ENCODE data around the gene RALGPS2. TPM values are rescaled to one million over a fixed set of nuclear protein-coding genes. Genes with fewer than 3 reads are reported as not detected.

RALGPS2 gene
- total and polyA plus RNA-seq, 9 of the 15 experiments (the other 6 are each of a cell fraction or from before 2014, with no cell fraction given): 0.28 to 6.5 (median 2.6) TPM

DNA sequence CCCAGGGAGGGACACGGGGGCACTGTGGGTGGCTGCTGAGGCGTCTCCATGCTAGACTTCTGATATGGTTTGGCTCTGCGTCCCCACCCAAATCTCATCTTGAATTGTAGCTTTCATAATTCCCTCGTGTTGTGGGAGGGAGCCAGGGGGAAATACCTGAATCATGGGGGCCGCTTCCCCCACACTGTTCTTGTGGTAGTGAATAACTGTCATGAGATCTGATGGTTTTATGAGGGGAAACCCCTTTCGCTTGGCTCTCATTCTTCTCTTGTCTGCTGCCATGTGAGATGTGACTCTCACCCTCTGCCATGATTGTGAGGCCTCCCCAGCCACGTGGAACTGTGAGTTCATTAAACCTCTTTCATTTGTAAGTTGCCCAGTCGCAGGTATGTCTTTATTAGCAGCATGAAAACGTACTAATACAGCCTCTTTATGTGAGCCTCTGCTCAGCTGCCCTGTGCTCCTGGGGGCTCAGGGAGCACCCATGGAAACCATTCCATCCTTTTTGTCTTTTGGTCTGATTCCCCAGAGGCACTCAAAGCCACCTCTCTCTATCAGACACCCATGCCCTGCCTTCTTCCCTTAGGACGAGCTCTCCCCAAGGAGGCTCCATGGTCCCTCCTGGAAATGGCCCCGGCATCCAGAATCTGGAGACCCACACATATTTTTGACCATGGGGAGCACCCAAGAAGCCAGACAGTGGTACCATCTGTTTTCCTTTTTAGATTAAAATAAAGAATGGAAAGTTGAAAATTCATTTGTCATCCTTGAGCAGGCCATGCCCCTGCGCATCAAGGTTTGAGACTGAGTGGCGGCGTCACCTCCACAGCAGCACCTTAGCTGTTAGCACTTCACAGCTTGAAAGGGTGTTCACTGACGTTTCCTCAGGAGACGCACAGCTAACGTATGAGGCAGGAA, 234.8 kb downstream of the RALGPS2 start:
- BruUV-seq (replicated peaks): no TSS peak
- Histone ChIP-seq H3K27ac (ENCODE audit: extremely low read depth, low read depth, low read length) (no peak overlapping the region), H3K9me3 (replicated peaks; ENCODE audit: control insufficient read depth, insufficient read depth, low read depth, low read length) (no peaks in the 10 kb centered on the region), H3K9ac (ENCODE audit: insufficient read depth in 1 of 2, low read depth in 2 of 2, low read length in 2 of 2) (no peak overlapping the region), H3K4me2 (ENCODE audit: insufficient read depth, low read length) (no peak overlapping the region), H3K9me1 (ENCODE audit: control insufficient read depth, insufficient read depth, low read length) (no peaks in the 10 kb centered on the region), H3K4me1 (replicated peaks in 1 of 2; ENCODE audit: control insufficient read depth in 2 of 2, insufficient read depth in 2 of 2, low read length in 2 of 2) (peaks cover 0 to 3% of the 10 kb centered on the region in 2 experiments; a peak in 2 of 5 replicates), H3K36me3 (ENCODE audit: control insufficient read depth, insufficient read depth, low read length) (no peaks in the 10 kb centered on the region), H3K4me3 (no peak overlapping the region), H4K20me1 (replicated peaks; ENCODE audit: control insufficient read depth, insufficient read depth, low read length) (0 out of 2 replicates have a peak, but pooled peaks cover 3% of the 10 kb centered on the region), H3K27me3 (ENCODE audit: control insufficient read depth in 2 of 2, insufficient read depth in 2 of 2, low read length in 2 of 2) (peaks cover 20 to 51% of the 10 kb centered on the region in 2 experiments), H3K79me2 (ENCODE audit: control insufficient read depth, insufficient read depth, low read length) (no peaks in the 10 kb centered on the region), H2AFZ (ENCODE audit: low read depth, low read length) (no peak overlapping the region)
- ChIA-PET POLR2A (no interaction called here), CTCF (ENCODE audit: low intra/inter-chr PET ratio) (no interaction called here)
- no peak for TF ChIP-seq ZNF3 (CRISPR knock-in tag; IDR thresholded peaks at IDR 0.05)
- no peak for TF ChIP-seq YY1 (IDR thresholded peaks at IDR 0.05; ENCODE audit: borderline replicate concordance in 1 of 3, control insufficient read depth in 1 of 3, extremely low read depth in 1 of 3, insufficient read depth in 3 of 3, insufficient read length in 1 of 3, insufficient replicate concordance in 2 of 3, low read depth in 1 of 3, low read length in 2 of 3)
- TF ChIP-seq ZNF436 (CRISPR knock-in tag; IDR thresholded peaks at IDR 0.05): no peak
- TF ChIP-seq, protein P1, sequence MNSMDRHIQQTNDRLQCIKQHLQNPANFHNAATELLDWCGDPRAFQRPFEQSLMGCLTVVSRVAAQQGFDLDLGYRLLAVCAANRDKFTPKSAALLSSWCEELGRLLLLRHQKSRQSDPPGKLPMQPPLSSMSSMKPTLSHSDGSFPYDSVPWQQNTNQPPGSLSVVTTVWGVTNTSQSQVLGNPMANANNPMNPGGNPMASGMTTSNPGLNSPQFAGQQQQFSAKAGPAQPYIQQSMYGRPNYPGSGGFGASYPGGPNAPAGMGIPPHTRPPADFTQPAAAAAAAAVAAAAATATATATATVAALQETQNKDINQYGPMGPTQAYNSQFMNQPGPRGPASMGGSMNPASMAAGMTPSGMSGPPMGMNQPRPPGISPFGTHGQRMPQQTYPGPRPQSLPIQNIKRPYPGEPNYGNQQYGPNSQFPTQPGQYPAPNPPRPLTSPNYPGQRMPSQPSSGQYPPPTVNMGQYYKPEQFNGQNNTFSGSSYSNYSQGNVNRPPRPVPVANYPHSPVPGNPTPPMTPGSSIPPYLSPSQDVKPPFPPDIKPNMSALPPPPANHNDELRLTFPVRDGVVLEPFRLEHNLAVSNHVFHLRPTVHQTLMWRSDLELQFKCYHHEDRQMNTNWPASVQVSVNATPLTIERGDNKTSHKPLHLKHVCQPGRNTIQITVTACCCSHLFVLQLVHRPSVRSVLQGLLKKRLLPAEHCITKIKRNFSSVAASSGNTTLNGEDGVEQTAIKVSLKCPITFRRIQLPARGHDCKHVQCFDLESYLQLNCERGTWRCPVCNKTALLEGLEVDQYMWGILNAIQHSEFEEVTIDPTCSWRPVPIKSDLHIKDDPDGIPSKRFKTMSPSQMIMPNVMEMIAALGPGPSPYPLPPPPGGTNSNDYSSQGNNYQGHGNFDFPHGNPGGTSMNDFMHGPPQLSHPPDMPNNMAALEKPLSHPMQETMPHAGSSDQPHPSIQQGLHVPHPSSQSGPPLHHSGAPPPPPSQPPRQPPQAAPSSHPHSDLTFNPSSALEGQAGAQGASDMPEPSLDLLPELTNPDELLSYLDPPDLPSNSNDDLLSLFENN (IDR thresholded peaks at IDR 0.05; ENCODE audit: low read depth in 2 of 2, low read length in 2 of 2): no peak
- TF ChIP-seq, protein P2, sequence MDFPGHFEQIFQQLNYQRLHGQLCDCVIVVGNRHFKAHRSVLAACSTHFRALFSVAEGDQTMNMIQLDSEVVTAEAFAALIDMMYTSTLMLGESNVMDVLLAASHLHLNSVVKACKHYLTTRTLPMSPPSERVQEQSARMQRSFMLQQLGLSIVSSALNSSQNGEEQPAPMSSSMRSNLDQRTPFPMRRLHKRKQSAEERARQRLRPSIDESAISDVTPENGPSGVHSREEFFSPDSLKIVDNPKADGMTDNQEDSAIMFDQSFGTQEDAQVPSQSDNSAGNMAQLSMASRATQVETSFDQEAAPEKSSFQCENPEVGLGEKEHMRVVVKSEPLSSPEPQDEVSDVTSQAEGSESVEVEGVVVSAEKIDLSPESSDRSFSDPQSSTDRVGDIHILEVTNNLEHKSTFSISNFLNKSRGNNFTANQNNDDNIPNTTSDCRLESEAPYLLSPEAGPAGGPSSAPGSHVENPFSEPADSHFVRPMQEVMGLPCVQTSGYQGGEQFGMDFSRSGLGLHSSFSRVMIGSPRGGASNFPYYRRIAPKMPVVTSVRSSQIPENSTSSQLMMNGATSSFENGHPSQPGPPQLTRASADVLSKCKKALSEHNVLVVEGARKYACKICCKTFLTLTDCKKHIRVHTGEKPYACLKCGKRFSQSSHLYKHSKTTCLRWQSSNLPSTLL (IDR thresholded peaks at IDR 0.05): no peak
- no peak for TF ChIP-seq NONO (IDR thresholded peaks at IDR 0.05; ENCODE audit: low read depth in 2 of 2, low read length in 1 of 2)
- TF ChIP-seq HDAC8 (tag; IDR thresholded peaks at IDR 0.05): no peak
- no peak for TF ChIP-seq ZNF778 (CRISPR knock-in tag; IDR thresholded peaks at IDR 0.05)
- no peak for TF ChIP-seq SOX6 (IDR thresholded peaks at IDR 0.05)
- TF ChIP-seq ZNF140 (CRISPR knock-in tag; IDR thresholded peaks at IDR 0.05): no peak
- ATAC-seq (no peak), FAIRE-seq (no peak), DNase-seq (ENCODE audit: extremely low read depth in 1 of 4, low spot score in 3 of 4) (no peak)
- in situ Hi-C loops (cut with MboI) (no loop called here), intact Hi-C loops (cut with micrococcal nuclease) (no loop called here)
- WGBS (ENCODE audit: insufficient coverage, low coverage, missing lambda C conversion rate): 1% methylated on average over 17 of the region's 17 CpGs
